Left cardiac atrium (tissue), 4 donors: ENCODE results near the gene MSH4. TPM values are rescaled to one million over a fixed set of nuclear protein-coding genes. Genes with fewer than 3 reads are reported as not detected.
"Not testable (repeated sequence)": the region's sequence is repeated elsewhere in the genome, so short reads cannot be mapped to it uniquely, and the experiment has no call there.

Experiments
- ATAC-seq, 2 donors: fragments of 200-7000 bp; cut with Tn5 transposase; one replicate each; pipeline ENCODE4 v1.9.1; 2020; ENCODE audit warnings: mild to moderate bottlenecking in 2 of 2, moderate library complexity in 2 of 2
- DNase-seq: peaks from one replicate; pipeline ENCODE4 v3.0.0-alpha.2; 2020
- intact Hi-C, 2 donors: fragments of 100-400 bp; cut with DNase I; formaldehyde crosslinking; loops; one replicate each; pipeline versions ENCODE4 v1.14.1 to v1.15.1; 2022 to 2023
- long read RNA-seq: library from polyadenylated mRNA; unstranded; transcript quantifications from one replicate; pipeline ENCODE4 v2.0.0, GENCODE V29; 2021
- total RNA-seq, 2 donors: library from RNA; stranded (reverse); fragmentation: NEBNext Ultra II Directional; extraction: Animal tissue kit (Norgen Biotek cat#: 25700); gene quantifications; one replicate each; pipeline ENCODE4 v1.2.1, GENCODE V29; 2021
- donor health status: DM: no; HTN: yes; CAD: no.
- donor health status: DM: no; HTN: yes; CAD: no; lungs with severe emphysema.
- donor health status: DM: yes; HTN: yes; CAD: no.
- donor health status: Dilated cardiomyopathy.

Gene MSH4
- under 1 TPM; 0.29 to 0.44 TPM for total RNA-seq
- long read RNA-seq, result 0 reads

- ATAC-seq, result peak in 1 of 2 donors; percentile 36
- DNase-seq, result no peak
- intact Hi-C loops, result no loop called here
Observed at GRCh38 chr1:75796376-75797272, at the start of gene MSH4. Gene MSH4 (plus strand): TSS chr1:75796882. CDS start chr1:75796986, 104 bp downstream.

- DNase-seq, ATAC-seq, intact Hi-C loops: not testable (repeated sequence)
Observed at GRCh38 chr1:75757210-75757609, 39.5 kb upstream of the MSH4 start.

- DNase-seq, ATAC-seq, intact Hi-C loops: not testable (repeated sequence)
Observed at GRCh38 chr1:75758543-75758942, 38.1 kb upstream of the MSH4 start.

- intact Hi-C loops, result no loop called here
- ATAC-seq, result peak in 1 of 2 donors; percentile 22
- no peak for DNase-seq
Observed at GRCh38 chr1:75764057-75764655, 32.5 kb upstream of the MSH4 start.

GRCh38 chr1:75765697-75766355 is 30.9 kb upstream of the MSH4 start:
- ATAC-seq, result peak in 1 of 2 donors; percentile 56
- intact Hi-C loops, result no loop called here
- no peak for DNase-seq

- DNase-seq (no peak), ATAC-seq (no peak)
- intact Hi-C loops, result no loop called here
Observed at GRCh38 chr1:75768016-75768415, 28.7 kb upstream of the MSH4 start.

GRCh38 chr1:75770761-75771160 is 25.9 kb upstream of the MSH4 start:
- ATAC-seq (no peak), DNase-seq (no peak)
- intact Hi-C loops, result no loop called here

- ATAC-seq (no peak), DNase-seq (no peak)
- intact Hi-C loops, result no loop called here
Observed at GRCh38 chr1:75771978-75772377, 24.7 kb upstream of the MSH4 start.

- ATAC-seq, intact Hi-C loops, DNase-seq: not testable (repeated sequence)
Observed at GRCh38 chr1:75777812-75778211, 18.9 kb upstream of the MSH4 start.

- intact Hi-C loops, result not testable (repeated sequence)
Observed at GRCh38 chr1:75778694-75779093, 18.0 kb upstream of the MSH4 start.

GRCh38 chr1:75780183-75780582 is 16.5 kb upstream of the MSH4 start:
- ATAC-seq, intact Hi-C loops, DNase-seq: not testable (repeated sequence)

More at GRCh38 chr1:75778694-75779093, 18.0 kb upstream of the MSH4 start:
- not testable (repeated sequence) for ATAC-seq, DNase-seq

- intact Hi-C loops, ATAC-seq, DNase-seq: not testable (repeated sequence)
Observed at GRCh38 chr1:75783920-75784319, 12.8 kb upstream of the MSH4 start.

- no peak for DNase-seq
- intact Hi-C loops, result loop anchor here in 1 of 2 donors (5.0 kb wide), 1 partner anchor 63 kb away; the partner anchor contains the start of gene ACADM
- peak; percentile 50 to 58 for ATAC-seq
Observed at GRCh38 chr1:75785320-75785982, 11.2 kb upstream of the MSH4 start.

- intact Hi-C loops, result loop anchor here in 1 of 2 donors (5.0 kb wide), 1 partner anchor 64 kb away; the partner anchor contains the start of gene ACADM
- ATAC-seq (peak; percentile 98 to 99), DNase-seq (peak; percentile 95)
Observed at GRCh38 chr1:75785983-75786853, 10.5 kb upstream of the MSH4 start, which contains the start of gene RABGGTB. Gene RABGGTB (plus strand): TSS chr1:75786256. CDS start chr1:75786272, 16 bp downstream.

GRCh38 chr1:75786901-75787493 is 9.7 kb upstream of the MSH4 start:
- DNase-seq (no peak), ATAC-seq (no peak)
- intact Hi-C loops, result loop anchor here in 1 of 2 donors (5.0 kb wide), 1 partner anchor 65 kb away; the partner anchor contains the start of gene ACADM

- intact Hi-C loops, result loop anchor here in 1 of 2 donors (5.0 kb wide), 1 partner anchor 65 kb away; the partner anchor contains the start of gene ACADM
- no peak for ATAC-seq
- no peak for DNase-seq
Observed at GRCh38 chr1:75787524-75787923, 9.2 kb upstream of the MSH4 start.

- intact Hi-C loops, result loop anchor here in 1 of 2 donors (5.0 kb wide), 1 partner anchor 68 kb away; the partner anchor contains the start of gene ACADM
- no peak for ATAC-seq
- no peak for DNase-seq
Observed at GRCh38 chr1:75789988-75790387, 6.7 kb upstream of the MSH4 start.
